GM06990 (cell line): ENCODE measurements around the gene CSRP1.
"Not testable (repeated sequence)": the region's sequence is repeated elsewhere in the genome, so short reads cannot be mapped to it uniquely, and the experiment has no call there.

Source experiments
- DNase-seq: peaks from one replicate; pipeline ENCODE4 v3.0.0-alpha.2; 2011; ENCODE audit not compliant: insufficient read length; ENCODE audit errors: extremely low read depth
- H3K27me3 ChIP-seq: replicated peaks from 2 replicates; pipeline ENCODE4 v1.6.0; 2011; ENCODE audit warnings: low read length; ENCODE audit not compliant: control insufficient read depth, insufficient read depth
- H3K36me3 ChIP-seq: 2 replicates; pipeline ENCODE4 v1.5.1; 2011; ENCODE audit warnings: low read length; ENCODE audit not compliant: control insufficient read depth, insufficient read depth
- H3K4me3 ChIP-seq: replicated peaks from 2 replicates; pipeline ENCODE4 v1.5.1; 2011; ENCODE audit warnings: low read depth, mild to moderate bottlenecking, control low read depth, low read length
- CTCF ChIP-seq: IDR thresholded peaks from 2 replicates; pipeline ENCODE4 v1.5.1; 2011; ENCODE audit warnings: low read length, control low read depth, mild to moderate bottlenecking, inconsistent platforms; ENCODE audit not compliant: insufficient read depth, poor library complexity, severe bottlenecking

CSRP1 gene

GRCh38 chr1:201528631-201529252 lies 21.8 kb upstream of the CSRP1 start:
- TF ChIP-seq CTCF, result no peak

GRCh38 chr1:201527879-201528278 lies 21.0 kb upstream of the CSRP1 start:
- no peak for DNase-seq
- Histone ChIP-seq H3K4me3 (no peak overlapping the region), H3K27me3 (no peaks in the 10 kb centered on the region), H3K36me3 (no peaks in the 10 kb centered on the region)
- no peak for TF ChIP-seq CTCF

More at GRCh38 chr1:201528631-201529252, 21.8 kb upstream of the CSRP1 start:
- Histone ChIP-seq H3K4me3 (no peak overlapping the region), H3K27me3 (no peaks in the 10 kb centered on the region), H3K36me3 (no peaks in the 10 kb centered on the region)
- no peak for DNase-seq

- no peaks in the 10 kb centered on the region for H3K36me3 ChIP-seq
- DNase-seq, result no peak
- H3K27me3 ChIP-seq, result no peaks in the 10 kb centered on the region
- no peak for TF ChIP-seq CTCF
- no peak overlapping the region for H3K4me3 ChIP-seq
Observed at GRCh38 chr1:201525193-201525778, 18.4 kb upstream of the CSRP1 start.

- DNase-seq, H3K4me3 ChIP-seq, H3K36me3 ChIP-seq, H3K27me3 ChIP-seq: not testable (repeated sequence)
Observed at GRCh38 chr1:201520046-201520575, 13.2 kb upstream of the CSRP1 start.

GRCh38 chr1:201518071-201518470 lies 11.1 kb upstream of the CSRP1 start:
- no peak for DNase-seq
- TF ChIP-seq CTCF, result no peak
- H3K27me3 ChIP-seq, result no peaks in the 10 kb centered on the region
- H3K4me3 ChIP-seq, result no peak overlapping the region
- H3K36me3 ChIP-seq, result peaks cover 5% of the 10 kb centered on the region

- no peak overlapping the region for H3K4me3 ChIP-seq
- no peaks in the 10 kb centered on the region for H3K27me3 ChIP-seq
- TF ChIP-seq CTCF, result no peak
- DNase-seq, result no peak
- H3K36me3 ChIP-seq, result peaks cover 5% of the 10 kb centered on the region
Observed at GRCh38 chr1:201517631-201518030, 10.7 kb upstream of the CSRP1 start.
